GM18861 (cell line): ENCODE data around the gene ABTB2.

Source experiments
- ATAC-seq: cut with Tn5 transposase; IDR thresholded peaks from one replicate; pipeline ENCODE4 v1.9.1; 2021; ENCODE audit not compliant: unreplicated experiment

Gene ABTB2

DNA sequence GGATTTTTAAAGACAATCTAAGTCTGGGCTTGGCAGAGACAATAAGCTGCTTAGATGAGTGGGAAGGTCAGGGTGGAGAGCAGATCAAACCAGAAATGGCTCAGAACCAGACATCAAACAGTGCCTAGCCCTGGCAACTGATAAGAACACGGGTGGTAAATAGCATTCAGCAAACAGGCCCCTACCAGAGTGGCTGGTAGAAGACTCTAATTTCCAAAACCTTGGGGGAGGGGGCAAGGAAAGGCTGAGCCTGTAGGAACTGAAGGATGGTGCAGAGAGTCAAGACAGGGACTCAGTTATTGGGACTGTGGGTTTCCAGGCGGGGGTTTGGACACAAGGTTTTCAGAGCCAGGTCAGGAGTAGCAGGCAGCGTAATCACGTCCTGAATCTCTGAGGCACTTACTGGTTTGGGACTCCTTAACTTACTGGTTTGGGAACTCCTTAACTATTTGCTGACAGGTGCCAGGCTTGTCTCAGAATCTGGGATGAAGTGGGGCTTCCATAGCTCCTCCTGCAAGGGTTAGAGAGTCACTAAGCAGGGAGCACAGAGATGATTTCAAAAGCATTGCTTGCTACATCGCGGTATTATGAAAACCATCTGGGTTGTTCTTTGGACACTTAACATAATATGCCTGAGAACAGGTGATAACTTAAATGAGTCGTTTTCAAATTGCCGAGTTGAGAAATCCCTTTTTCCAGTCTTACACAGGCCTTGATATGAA lies 5.7 kb upstream of the ABTB2 start:
- ATAC-seq: no peak

DNA sequence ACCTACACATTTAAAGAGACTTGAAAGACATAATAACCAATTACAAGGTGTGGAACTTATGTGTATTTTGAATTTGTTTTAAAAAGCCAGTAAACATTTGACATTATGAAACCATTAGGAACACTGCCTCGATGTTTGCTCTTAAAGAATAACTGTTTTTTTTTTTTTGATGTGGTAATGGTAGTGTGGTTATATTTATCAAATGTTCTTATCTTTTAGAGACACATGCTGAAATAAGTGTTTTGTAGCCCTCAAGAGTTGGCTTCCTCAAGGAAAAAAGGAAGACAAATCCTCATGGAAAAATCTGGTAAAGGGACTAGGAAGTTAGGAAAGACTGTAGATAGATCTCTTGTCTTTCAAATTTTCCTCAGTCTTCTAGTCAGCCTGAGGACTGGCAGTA lies 2.2 kb upstream of the ABTB2 start:
- ATAC-seq: no peak

DNA sequence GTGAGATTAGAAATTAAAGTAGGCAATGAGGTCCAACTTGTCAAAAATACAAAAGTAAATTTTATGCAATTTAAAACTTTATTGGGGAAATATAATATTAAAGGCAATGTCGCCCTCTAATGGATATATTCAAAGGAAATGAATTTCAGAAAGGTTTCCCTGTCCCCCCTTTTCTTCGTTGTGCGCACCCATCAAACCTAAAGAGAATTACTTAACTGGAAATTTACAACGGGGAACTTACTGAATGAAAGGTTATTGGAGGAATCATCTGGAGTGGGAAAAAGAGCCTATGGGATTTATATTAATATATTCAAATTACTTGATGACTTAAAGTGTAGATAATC lies 1.7 kb upstream of the ABTB2 start:
- no peak for ATAC-seq

DNA sequence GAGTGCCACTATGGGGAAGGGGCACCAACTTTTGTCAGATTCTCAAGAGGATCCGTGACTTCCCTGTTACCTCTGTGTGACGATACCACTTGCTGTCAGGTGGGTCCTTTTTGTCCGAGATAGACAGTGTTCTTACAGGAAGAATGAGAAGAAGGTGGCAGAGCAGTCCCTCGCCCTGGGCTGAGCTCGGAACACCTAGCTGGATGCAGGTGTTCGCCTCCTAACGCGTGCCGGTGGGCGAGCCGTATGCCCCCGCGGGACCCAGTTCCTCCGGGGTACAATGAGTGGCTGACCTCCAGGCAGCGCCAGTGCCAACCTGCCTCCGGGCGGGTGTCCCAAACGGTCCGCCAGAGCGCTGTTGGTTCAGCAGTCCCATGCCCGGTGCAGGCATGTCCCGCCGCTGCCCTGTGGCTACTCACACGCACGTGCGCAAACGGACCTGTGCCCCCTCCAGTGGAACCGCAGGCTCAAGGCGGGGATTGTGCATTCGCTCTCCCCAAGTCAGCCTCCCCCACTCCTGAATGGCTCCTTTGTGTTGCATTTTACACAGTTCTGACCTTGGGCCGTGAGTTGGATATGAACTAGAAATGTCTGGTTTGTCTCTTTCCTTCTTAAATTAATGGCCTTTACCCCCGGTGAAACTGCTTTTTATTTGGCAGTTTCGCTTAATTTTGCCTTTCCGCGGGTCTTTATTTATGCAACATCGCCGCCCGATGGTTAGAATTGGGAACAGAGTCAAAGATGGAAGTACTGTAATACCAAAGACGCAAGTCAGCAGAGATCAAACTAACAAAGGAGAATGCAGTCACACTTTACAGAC lies 1.1 kb upstream of the ABTB2 start:
- ATAC-seq: no peak

DNA sequence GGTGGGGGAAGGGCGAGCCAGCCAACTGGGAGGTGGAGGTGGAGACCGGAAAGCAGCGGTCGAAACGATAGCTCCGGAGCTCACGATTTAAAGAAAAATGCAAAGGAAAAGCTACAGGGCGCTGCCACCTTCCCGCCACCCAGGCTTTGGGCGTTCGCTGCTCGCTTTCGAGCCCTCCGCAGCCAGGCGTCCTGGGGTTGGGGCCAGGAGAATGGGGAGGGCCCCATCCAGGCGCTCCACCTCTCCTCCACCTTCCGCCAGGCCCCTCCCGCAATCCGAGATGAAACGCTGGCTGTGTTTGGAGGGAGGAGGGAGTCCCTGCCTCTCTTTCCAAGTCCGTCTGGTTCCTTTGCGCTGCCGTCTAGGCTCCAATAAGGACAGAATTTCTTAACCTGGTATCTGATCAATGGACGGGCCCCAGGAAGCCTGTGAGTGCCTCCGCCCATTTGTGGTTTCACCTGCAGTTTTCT lies 483 bp upstream of the ABTB2 start:
- ATAC-seq: no peak

DNA sequence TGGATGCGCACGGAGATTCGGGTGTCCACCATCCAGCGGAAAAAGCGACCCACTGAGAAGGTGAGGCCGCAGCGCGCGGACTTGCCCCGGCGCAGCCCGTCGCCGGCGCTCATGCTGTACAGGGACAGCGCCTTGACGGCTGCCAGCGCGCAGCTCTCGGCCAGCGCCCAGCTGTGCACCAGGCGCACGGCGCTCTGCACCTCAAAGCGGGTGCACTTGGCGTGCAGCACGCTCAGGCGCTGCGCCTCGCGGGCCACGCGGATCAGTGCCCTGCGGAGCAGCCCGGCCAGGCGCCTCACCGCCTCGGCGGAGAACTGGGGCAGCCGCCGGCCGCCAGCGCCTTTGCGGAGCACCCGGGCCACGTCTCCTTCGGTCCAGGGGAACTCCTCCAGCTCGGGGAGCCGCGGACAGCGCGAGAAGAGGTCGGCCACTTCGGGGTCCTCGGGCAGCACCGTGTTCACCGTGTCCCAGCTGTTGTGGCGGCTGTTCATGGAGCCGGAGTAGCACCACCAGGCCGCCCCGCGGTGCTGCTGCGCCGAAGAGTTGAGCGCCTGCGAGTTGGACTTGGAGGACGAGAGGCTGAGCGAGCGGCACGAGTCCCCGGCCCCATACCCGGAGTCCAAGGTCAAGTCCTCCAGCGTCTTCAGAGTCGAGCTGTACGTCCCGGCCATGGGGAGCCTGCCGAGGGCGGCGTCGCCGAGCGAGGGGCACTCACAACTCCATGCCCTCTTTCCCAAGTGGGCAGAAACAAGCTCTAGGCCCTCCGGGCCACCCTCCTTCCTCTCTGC lies 703 bp downstream of the ABTB2 start:
- ATAC-seq: no peak

DNA sequence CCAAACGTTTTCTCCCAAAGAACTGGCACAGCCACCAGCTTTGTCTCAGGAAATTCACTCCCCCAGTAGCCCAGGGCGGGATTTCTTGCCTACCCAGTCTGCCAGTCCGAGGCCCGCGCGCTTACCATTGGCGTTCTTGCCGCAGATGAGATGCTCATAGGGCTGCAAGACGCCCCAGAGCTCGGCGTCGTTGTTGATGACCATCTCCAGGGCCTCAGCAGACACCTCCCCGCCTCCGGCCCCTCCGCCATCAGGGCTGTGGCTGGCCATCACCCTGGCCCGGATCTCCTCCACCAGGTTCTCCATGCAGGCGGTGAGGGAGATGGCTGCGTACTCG lies 1.3 kb downstream of the ABTB2 start:
- no peak for ATAC-seq

DNA sequence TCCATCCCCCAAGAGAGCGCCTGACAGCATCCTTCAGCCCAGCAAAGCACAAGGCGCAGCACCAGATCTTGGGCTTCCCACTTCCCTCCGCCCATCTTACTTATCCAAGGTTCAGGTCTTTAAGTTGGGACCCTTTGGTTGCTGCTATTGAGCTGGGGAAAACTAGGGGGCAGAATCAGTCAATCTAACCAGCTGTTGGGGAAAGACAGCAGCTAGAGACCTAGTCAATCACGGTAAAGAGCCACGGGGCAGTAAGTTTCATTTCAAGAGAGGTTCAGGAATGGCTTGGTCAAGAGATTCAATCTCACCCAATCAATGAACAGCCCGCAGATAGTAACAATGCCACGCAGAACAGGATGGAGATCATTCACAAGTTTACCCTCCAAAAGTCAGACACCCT lies 1.7 kb downstream of the ABTB2 start:
- no peak for ATAC-seq

DNA sequence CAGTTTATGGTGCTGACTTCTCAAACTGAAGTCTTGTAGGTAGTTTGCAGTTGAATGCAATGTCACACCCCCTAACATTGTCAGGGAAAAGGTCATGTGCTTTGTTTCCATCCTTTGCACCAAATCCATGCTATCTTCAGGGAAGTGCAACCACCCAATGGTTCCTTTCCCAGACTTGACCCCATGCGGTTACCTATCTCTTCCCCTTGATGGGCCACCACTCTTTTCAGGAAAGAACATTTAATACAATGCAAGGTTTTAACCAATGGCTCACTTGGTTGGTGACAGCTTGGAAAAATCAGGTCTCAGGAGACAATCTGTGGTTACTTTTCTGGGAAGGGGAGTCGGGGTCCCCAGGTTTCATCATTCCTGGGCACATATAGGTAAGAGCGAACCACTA lies 2.1 kb downstream of the ABTB2 start:
- ATAC-seq: no peak

DNA sequence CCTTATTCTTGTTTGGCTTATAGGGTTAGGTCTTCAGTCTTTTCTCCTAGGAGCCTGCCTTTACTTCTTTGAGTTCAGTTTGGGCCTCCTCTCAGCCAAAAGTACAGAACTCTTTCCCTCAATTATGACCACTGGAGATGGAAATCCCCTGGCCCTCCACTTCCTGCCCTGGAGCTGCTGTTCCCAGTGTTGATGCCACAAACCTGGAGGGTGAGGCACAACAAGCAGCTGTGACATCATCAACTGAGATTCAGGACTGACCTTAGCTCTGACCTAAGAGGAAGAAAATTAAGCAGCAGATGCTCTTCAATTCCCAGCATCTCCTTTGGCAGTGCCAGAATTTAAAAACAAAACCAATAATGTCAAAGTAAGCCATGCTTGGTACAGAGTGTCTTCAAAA lies 3.0 kb downstream of the ABTB2 start:
- ATAC-seq: no peak

DNA sequence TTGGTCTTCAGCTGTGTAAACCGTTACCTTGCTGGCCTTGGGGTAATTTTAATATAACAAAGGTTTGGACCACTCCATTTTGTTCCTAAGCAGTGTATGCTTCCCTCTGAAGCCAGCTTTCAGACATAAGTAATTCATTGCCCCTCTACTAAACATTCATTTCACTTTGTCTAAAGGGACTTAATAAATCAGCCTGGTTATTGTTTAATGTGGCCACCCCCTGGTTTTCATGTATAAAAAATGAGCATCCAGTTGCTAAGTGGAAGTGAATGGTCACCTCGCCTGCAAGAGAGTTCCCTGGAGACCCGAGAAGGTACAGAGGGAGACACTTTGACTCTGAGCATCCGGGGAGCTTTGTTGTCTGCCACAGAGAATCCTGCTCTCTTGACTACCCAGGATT lies 3.9 kb downstream of the ABTB2 start:
- ATAC-seq: no peak

DNA sequence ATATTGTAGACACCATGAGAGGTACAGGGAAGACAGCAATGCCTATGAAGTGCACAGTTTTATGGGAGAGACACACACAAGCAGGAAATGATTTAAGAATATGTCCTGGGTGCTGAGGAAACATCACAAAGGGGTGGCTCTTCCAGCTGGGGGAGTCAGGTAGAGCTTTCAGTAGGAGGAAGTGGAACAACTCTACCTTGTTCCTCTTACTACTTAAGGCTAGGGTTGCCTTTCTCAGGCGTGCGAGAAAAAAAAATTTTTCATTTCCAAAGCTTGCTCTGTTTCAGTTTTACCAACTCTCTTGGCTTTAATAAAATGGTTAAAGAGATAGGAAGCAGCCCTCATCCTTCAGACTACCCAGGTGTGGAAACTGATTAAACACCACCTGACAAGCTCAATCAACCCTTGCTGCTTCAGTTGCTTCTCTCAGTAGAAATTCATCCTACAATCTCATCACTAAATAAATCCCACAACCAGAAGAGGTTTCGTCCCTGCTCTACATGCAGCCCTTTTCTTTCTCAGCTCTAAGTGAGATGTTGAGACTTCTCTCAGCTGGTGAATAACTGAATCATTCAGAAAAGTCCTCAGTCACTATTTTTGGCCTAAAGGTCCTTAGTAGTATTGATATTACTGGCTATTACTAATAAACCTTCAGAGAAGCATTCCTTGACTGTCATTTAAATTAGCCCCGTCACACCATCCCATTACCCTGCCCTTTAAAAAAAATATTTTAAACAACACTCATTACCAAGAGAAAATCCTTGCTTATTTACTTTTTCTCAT lies 5.9 kb downstream of the ABTB2 start:
- no peak for ATAC-seq

DNA sequence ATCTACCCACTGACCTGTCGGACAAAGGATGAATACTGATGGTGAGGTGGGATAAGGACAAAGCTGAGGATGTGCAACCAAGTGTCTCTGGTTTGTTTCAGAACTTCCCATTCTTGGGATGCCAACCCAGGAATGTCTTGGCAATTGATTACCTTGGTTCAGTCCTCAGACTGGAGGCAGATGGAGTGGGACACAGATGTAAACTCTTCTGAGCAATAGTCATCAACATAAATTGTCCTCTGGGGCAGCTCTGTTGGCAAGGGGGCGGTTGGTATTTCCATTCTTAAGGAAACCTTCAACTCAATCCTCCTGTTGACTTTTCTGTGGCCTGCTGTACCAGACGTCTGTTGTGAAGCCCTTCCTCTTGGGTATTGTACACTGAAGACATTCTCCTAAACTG lies 6.8 kb downstream of the ABTB2 start:
- ATAC-seq: no peak

DNA sequence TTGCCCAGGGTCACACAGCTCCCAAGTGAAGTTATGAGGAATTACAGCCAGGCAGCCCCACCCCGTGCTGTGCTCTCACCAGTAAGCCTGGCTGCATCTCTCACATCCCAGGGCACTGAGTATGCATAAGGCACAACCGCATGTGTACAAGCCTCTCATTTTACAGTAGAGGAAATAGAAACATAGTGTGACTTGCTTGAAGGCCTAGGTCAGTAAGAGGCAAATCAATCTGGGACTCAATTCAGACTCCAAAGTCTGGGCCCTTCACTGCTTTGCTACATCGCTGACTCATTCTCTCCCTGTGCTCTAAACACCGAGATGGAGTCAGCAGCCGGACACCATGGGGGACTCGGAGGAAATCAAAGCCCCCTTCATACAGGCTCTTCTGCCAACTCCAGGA lies 7.9 kb downstream of the ABTB2 start:
- ATAC-seq: no peak

DNA sequence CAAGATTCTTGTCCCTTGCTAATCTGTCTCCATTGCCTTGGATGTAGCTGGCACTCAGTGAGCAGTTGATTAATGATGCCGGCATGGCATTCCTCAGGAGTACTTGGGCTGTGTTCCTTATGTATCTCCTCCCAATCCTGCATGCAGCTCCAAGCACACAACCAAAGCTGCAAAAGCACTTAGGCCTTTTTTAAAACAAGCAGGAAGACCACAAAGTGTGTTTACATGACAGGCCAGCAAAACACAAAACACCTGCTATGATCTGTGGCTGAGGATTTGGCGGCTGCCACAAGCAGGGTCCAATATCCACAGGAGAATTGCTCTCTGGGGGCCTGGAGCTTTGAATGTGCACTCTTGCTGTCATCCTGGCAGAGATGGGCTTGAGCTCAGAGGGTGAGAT lies 8.9 kb downstream of the ABTB2 start:
- no peak for ATAC-seq

DNA sequence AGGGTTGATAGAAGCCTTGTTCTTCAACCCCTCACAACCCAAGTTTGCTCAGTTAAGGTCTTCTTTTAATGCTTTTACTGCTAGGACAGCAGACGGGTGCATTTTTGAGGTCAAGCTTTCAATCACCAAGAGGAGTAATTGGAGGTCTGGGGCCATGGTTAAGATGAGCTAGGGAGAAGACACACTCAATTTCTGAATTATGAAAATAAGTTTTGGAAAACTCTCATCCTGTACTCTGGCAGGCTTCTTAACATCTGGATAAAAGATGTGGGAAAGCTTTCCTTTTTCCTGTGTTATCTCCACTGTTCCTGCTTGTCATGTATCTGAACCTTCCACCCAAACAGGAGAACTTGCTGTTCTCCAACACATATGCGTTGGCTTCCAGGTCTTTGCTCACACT lies 9.7 kb downstream of the ABTB2 start:
- ATAC-seq: no peak

DNA sequence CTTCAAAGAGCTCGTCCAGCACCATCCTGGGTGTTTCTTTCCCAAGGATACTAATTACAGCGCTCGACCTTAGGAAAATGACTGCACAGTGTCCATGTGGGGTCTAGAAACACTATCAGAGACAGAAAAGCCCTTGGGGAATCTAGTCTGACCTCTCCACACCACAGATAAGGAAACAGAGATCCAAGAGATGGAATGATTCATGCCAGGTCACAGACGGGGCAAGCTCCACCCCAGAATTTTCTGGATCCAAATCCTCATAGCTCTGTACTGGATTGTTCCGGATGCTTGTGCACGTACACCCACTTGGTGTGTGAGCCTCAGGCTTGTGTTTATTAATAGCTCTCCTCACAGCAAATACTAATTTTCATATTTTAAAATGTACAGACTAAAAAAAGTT lies 11.3 kb downstream of the ABTB2 start:
- ATAC-seq: no peak

DNA sequence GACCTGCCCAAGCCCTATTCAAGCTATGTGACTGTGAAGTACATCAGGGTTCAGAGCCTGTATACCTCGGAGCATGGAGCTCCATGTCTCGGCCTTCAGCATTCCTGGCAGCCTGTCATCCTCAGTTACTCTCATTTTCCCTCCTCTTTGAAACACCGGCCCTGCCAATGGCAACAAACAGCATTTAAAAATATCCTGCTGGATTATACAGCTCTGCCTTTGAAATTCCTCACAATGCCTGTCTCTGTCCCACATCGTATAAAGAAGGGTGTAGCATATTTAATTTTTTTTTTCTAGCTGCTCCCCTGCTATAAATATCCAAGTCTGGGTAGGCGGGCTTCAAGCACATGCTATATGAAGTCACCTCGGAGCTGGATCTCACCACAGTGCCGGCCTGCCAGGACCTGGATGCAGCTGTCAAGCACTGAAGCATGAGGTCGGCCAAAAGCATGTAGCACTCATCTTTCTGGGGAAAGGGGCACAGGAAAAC lies 11.8 kb downstream of the ABTB2 start:
- ATAC-seq: no peak

DNA sequence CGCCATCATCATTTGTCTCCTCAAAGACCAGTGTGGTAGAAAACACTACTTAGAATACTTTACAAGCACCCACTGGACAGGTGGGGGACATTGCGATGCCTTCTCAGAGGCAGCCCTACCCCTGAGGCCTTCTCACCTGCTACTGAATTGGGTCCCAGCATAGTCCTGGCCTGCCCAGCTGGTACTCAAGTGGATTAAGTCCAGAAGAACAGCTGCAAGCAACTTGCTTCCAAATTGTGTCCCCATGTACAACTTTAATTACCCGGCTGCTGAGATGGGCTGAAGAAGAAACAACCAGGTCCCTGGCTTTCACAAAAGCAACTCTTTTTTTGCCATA lies 12.3 kb downstream of the ABTB2 start:
- no peak for ATAC-seq

DNA sequence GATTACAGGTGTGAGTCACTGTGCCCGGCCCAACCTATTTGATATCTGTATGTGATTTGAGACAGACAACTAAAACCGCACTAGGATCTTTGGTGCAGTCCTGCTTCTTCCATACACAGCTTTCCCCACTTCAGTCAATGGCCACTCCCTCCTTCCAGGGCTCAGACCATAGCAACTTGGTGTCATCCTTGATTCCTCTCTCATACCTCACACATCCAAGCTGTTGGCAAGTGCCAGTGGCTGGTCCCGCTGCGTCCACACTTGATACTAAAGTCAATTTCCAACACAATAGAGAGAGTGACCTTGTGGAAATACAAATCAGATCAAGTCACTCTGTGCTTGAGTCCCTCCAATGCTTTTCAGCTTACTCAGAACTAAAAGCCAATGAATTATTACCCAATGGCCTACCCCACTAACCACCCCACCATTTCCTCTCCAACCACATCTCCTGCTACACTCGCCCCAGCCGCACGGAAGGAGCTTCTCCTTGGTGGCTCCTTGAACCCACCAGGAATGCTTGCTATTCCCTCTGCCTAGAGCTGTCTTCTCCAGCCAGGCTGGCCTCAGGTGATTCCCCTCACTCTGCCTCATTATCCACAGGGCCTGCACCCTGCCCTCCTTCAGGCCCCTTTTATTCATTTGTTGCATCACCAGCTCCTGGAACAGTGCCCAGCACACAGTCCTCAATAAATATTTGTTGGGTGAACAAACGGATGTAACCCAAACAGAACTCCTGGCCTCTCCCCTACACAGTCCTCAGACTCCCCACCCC lies 12.9 kb downstream of the ABTB2 start:
- peak; percentile 54 for ATAC-seq

DNA sequence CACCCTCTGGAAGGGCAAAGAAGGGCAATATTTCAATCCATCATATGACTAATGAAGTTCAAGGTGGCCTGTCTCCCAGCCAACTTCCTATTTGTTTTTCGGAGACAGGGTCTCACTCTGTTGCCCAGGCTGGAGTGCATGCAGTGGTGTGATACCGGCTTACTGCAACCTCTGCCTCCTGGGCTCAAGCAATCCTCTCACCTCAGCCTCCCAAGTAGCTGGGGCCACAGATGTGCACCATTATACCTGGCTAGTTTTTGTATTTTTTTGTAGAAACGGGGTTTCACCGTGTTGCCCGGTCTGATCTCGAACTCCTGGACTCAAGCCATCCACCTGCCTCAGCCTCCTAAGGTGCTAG lies 13.4 kb downstream of the ABTB2 start:
- ATAC-seq: no peak
